GM20431 (cell line): ENCODE measurements around the gene FAM174B.

Source experiments
- in situ Hi-C: fragments of 300-500 bp; cut with MseI, MboI; formaldehyde crosslinking; loops from one replicate; pipeline ENCODE4 v1.15.0; 2020; ENCODE audit warnings: low sequenced_read_pairs; ENCODE audit not compliant: unreplicated experiment

FAM174B gene

GRCh38 chr15:92605225-92605944 is 50.2 kb downstream of the FAM174B start:
- in situ Hi-C loops = no loop called here

- in situ Hi-C loops = no loop called here
Measured at GRCh38 chr15:92603743-92604470, 51.7 kb downstream of the FAM174B start.

GRCh38 chr15:92603278-92603677 is 52.3 kb downstream of the FAM174B start:
- in situ Hi-C loops = no loop called here

GRCh38 chr15:92602267-92602593 is 53.3 kb downstream of the FAM174B start:
- in situ Hi-C loops = no loop called here

- in situ Hi-C loops = no loop called here
Measured at GRCh38 chr15:92601592-92602266, 53.8 kb downstream of the FAM174B start.

GRCh38 chr15:92600856-92601255 is 54.7 kb downstream of the FAM174B start:
- in situ Hi-C loops = no loop called here

GRCh38 chr15:92599394-92599970 is 56.1 kb downstream of the FAM174B start:
- in situ Hi-C loops = no loop called here

- in situ Hi-C loops = no loop called here
Measured at GRCh38 chr15:92597548-92597947, 58.0 kb downstream of the FAM174B start.

GRCh38 chr15:92596623-92597022 is 59.0 kb downstream of the FAM174B start:
- in situ Hi-C loops = no loop called here

- in situ Hi-C loops = no loop called here
Measured at GRCh38 chr15:92595506-92596381, 59.8 kb downstream of the FAM174B start.

GRCh38 chr15:92591275-92591674 is 64.3 kb downstream of the FAM174B start:
- in situ Hi-C loops = no loop called here

GRCh38 chr15:92586966-92587365 is 68.6 kb downstream of the FAM174B start:
- in situ Hi-C loops = no loop called here

- in situ Hi-C loops = no loop called here
Measured at GRCh38 chr15:92586383-92586942, 69.1 kb downstream of the FAM174B start.

GRCh38 chr15:92584105-92584504 is 71.5 kb downstream of the FAM174B start:
- in situ Hi-C loops = no loop called here

- in situ Hi-C loops = no loop called here
Measured at GRCh38 chr15:92583096-92584034, 72.2 kb downstream of the FAM174B start.

- in situ Hi-C loops = no loop called here
Measured at GRCh38 chr15:92582206-92582605, 73.4 kb downstream of the FAM174B start.

GRCh38 chr15:92580933-92581445 is 74.6 kb downstream of the FAM174B start:
- in situ Hi-C loops = no loop called here

GRCh38 chr15:92580521-92580920 is 75.1 kb downstream of the FAM174B start:
- in situ Hi-C loops = no loop called here
